Hematopoietic multipotent progenitor cell (in vitro differentiated cells): Measurements from ENCODE around the gene RASSF5. TPM values are rescaled to one million over a fixed set of nuclear protein-coding genes. Genes with fewer than 3 reads are reported as not detected.

Experiments used
- DNase-seq, 3 donors: peaks; one replicate each; pipeline ENCODE4 v3.0.0-alpha.2; 2011 to 2015; ENCODE audit warnings: low read depth in 2 of 3, low spot score in 2 of 3
- total RNA-seq: library from RNA; depleted of rRNA; stranded (reverse); fragments of >200 nt; gene quantifications from one replicate; pipeline ENCODE4 v1.2.3, GENCODE V29; 2012

RASSF5 gene
- total RNA-seq, 1 donor, result 19.1 TPM

DNA sequence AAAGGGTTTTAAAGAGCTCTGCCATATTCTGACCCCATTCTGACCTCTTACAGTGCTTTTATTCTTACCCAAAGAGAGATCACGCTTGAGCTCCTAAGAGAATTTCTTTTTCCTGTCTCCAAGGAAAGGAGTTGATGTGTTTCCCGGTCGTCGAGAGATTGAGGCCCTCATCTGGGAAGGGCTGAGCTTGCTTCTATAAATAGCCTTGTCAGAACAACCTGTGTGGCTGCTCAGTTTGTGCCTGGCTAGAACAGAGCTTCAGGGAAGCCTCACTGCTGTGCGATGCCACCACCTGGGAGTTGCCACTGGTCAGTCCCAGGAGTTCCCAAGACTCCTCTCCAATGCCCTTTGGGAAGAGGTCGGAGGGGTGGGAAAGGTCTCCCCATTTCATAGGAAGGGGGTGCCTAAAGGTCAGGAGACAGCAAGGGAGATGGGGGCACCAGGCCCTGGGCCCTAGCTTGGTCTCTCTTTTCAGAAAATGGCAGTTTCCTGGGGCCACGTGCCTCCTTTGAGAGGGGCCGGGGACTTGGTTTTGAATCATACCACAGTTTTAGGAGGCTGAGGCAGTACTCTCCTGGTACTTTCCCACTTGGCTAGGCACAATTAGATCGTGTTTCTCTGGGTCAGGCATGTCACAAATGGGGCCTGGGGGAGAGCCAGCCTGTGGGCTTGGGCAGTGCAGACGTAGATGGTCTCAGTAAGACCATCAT is 52.8 kb downstream of the RASSF5 start:
- no peak for DNase-seq

DNA sequence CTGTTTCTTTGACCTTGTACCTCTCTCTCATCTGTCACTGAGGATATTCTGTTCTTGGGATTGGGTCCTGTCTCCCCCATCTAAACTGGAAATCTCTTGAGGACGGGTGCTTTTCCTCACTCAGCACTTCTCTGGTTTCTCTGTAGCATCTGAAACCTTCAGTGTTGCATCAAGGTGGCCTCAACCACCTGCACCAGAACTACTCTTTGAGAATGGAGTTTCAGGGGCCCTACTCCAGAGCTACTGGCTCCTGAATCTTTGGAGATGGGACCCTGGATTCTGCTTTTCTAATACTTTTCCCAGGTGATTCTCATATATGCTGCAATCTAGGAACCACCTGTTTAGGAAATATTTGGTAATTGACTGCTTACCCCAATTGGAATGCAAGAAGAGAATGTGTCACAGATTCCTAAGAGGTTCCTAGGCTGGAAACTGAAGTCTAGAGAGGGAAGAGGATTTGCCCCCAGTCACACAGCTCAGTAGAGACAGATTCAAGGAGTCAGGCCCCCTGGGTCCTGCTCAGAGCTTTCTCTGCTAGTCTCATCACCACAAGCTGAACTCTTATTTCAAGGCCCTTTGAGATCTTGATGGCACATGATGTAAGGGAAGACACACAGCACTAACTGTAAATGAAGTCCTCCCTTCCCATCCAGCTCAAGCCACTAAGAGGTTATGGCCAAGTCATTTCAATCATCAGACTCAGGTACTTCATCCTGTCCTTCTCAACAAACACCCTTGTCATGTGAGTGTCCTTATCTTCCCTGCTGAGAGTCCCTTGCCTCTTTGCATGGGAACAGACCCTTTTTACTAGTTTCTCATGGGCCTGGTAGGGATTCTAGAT is 56.3 kb downstream of the RASSF5 start:
- DNase-seq, result no peak

DNA sequence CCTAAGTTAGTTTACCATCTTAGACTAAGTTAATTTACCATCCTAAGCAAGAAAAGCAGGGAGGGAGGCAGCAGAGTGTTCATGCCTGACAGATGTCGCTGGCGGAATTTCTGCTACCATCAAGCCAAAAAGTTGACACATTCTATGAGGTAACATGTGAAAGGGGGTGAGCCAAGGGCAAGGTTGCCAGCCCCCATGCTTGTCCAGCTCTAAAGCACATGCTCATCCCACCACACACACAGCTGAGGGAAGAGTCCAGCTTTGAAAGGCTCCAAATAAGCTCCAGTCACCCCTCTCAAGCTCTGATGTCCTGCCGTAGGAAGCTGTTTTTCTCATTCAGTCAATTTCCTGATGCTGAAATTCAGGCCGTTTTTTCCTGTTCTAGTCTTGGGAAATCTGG is 58.7 kb downstream of the RASSF5 start:
- DNase-seq, result no peak

- no peak for DNase-seq
These were observed 59.7 kb downstream of the RASSF5 start for GRCh38 chr1:206566999-206567398.

GRCh38 chr1:206568256-206568655 is 60.9 kb downstream of the RASSF5 start:
- no peak for DNase-seq

GRCh38 chr1:206568779-206569352 is 61.5 kb downstream of the RASSF5 start:
- DNase-seq, result no peak

- DNase-seq, result no peak
These were observed 62.2 kb downstream of the RASSF5 start for GRCh38 chr1:206569556-206569955.

- DNase-seq, result no peak
These were observed 63.2 kb downstream of the RASSF5 start for GRCh38 chr1:206570529-206570928.

GRCh38 chr1:206572835-206573234 is 65.5 kb downstream of the RASSF5 start:
- DNase-seq, result no peak

DNA sequence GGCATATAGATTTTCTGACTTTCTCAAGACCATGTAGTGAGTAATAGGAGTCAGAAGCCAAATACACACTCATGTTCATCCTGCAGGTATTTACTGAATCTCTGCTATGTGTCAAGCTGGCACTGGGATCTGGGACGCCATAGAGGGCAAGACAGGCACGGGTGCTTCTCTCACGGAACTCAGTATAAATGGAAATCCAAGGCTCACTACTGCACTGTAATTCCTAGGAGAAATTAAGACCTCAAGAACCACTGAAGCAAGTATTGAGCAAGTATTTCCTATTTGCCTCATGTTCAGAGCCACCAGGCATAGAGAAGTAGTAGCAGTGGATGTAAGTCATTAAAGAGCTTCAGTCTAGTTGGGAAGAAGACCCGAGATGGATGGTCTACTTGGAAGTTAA is 66.0 kb downstream of the RASSF5 start:
- no peak for DNase-seq

GRCh38 chr1:206573762-206574161 is 66.4 kb downstream of the RASSF5 start:
- DNase-seq, result no peak

DNA sequence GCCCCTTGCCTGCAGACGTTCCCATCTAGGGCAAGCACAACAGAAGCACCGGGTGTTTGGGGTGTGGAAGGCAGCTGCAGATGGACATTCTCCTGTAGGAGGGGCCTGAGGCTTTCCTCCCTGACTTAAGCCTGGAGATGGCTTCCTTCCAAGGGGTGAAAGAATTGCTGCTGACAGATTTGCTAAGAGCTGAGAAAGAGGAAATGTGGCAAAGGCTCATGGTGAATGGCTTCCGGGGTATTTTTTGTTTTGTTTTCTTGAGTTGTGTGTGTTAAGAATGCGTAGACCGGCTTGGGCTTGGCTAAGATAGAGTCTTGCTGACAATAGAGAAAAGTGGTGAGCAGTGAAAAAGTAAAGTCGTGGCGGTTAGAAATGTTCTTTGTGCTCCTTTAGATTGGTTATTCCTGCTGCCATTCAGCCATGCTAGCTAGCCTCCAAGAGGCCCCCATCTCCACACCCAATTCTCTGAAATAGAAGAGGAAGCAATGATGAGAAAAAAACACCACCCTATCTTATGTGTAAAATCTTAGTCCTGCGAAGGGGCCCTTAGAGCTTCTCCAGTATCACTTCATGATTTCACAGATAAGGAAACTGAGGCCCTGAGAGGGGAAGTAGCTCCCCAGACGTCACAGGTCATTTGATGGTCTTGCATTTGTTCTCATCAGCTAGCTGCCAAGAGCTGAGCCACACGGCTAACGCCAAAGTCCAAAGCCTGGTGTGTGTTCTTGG is 68.0 kb downstream of the RASSF5 start:
- peak in 2 of 3 donors; percentile 82 to 93 for DNase-seq

DNA sequence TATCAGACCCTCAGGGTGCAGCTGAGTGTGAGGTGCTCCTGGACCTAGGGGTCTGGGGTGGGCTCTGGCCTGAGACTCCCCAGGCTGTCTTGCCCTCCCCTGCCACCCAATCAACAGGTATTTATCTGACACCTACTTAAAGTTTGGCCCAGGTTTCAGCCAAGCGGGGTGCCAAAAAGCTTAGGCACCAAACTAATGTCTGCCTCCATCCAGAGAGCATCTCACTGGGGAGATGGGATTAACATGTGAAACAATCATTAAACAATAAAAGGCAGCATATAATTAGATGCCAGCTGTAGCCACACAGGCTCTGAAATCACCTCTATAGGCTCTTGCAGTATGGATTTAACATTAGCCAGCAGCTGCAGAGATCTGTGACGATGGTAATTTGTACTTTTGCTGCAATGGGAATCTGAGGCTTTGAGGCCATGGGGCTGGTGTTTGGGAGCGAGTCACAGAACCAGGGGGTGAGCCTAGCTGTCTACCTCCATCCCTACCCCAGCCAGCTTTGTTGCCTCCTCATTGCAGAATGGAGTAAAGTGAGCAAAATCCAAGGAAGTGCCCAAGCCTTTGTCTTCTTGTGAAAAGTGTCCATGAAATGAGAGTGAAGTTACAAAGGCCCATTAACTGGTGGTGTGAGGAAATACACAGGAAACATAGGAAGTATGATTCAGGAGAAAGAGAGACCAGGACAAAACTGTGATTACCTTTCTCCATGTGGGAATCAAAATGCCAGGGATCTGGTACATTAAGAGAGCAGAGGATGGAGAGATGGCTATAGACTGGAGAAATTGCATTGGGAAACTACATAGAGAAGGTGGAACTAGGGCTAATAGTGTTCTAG is 68.8 kb downstream of the RASSF5 start:
- DNase-seq, result no peak

DNA sequence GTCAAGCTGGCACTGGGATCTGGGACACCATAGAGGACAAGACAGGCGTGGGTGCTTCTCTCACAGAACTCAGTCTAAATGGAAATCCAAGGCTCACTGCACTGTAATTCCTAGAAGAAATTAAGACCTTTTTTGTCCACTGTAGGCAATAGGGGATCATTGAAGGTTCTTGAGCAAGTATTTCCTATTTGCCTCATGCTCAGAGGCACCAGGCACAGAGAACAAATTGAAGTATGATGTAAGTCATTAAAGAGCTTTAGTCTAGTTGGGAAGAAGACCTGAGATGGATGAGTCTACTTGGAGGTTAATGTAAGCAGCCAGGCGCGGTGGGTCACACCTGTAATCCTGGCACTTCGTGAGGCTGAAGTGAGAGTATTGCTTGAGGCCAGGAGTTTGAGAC is 70.3 kb downstream of the RASSF5 start:
- DNase-seq, result no peak

DNA sequence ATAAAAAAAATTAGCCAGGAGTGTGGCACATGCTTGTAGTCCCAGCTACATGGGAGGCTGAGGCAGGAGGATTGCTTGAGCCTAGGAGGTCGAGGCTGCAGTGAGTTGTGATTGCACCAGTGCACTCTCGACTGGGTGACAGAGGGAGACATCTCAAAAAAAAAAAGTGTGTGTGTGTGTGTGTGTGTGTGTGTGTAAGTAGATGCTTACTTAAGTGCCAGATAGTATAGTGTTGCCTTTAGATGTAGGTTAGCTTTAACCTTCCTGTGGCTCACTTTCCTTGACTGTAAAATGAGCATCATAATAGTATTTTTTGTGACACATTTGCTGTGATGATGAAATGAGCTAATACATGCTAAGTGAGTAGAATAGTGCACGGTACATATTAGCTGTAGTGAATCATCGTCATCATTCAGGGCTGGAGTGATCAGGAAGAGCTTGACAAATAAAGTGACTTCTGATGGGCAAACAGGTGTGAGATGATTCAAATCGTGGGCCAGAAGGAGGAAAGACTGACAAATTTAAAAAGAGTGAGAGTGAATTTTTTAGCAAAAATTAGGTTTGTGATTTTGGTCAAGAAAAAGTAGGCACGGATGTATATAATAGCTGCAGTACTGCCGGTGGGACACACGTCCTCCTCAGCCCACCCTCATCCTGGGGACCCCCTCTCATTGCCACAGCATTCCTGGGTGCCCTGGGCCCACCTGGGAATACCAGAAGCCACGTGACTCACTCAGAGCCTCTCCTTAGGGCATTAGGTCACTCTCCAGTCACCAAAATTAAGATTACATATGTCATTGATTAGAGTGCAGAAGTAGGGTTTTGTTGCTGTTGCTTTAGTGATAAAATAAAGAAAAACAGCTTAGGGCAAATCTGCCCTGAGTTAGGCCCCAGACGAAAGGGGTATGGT is 71.0 kb downstream of the RASSF5 start:
- no peak for DNase-seq

GRCh38 chr1:206578978-206579374 is 71.6 kb downstream of the RASSF5 start:
- no peak for DNase-seq

- DNase-seq, result peak in 2 of 3 donors; percentile 92 to 96
These were observed 72.6 kb downstream of the RASSF5 start for GRCh38 chr1:206579747-206580437.

GRCh38 chr1:206580438-206581113 is 73.2 kb downstream of the RASSF5 start:
- no peak for DNase-seq
